Peyer's patch (tissue), 4 donors: ENCODE results near the gene DCLK1.

Source experiments
- CTCF ChIP-seq, 6 experiments: fragments of 450-650 bp in 4 of 6; fragments of 200-600 bp in 2 of 6; sonication (generic) in 1 of 6; IDR thresholded peaks; one replicate each; pipeline ENCODE4 v1.5.1; 2017 to 2019; ENCODE audit warnings: antibody characterized with exemption in 6 of 6, mild to moderate bottlenecking in 3 of 6, moderate library complexity in 1 of 6
- POLR2A ChIP-seq, 2 donors: fragments of 450-650 bp; IDR thresholded peaks; one replicate each; pipeline ENCODE4 v1.5.1; 2017; ENCODE audit warnings: antibody characterized with exemption in 2 of 2, mild to moderate bottlenecking in 2 of 2, moderate library complexity in 2 of 2

GRCh38 chr13:36000028-36000427 lies 131.2 kb downstream of the DCLK1 start:
- TF ChIP-seq POLR2A (IDR thresholded peaks at IDR 0.05) (no peak), CTCF (IDR thresholded peaks at IDR 0.05) (no peak)
